ENCODE measurements around the gene LOXHD1. TPM values are rescaled to one million over a fixed set of nuclear protein-coding genes. Genes with fewer than 3 reads are reported as not detected.

Gene LOXHD1
- total and polyA plus RNA-seq, 2 of the 13 experiments (the other 11 are each of a cell fraction or from before 2014, with no cell fraction given) = not detected

DNA sequence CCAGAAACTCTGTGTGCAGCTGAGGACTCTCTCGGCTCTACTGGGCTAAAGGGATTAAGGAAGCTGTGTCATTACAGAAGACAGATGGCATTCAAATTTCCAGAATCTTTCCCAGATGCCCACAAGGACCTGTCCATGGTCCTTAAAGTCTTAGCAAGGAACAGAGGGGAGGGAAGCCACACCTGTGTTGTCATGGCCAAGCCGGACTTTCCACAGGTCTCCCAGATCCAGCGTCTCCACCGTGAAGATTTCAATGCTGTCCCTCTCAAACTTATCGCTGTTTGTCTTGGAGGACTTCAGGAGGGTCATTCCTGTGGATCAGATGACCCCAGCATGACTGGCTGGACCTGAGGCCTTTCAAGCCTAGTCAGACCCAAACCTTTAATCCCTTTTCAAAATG is 114.5 kb downstream of the LOXHD1 start:
- ATAC-seq = no peak
- POLR2A ChIA-PET = no interaction called here
- intact Hi-C loops (cut with micrococcal nuclease; ENCODE audit: unreplicated experiment) = no loop called here
- TF ChIP-seq POLR2AphosphoS5 (IDR thresholded peaks at IDR 0.05; ENCODE audit: low read depth, low read length) (no peak), ZSCAN25 (CRISPR knock-in tag; IDR thresholded peaks at IDR 0.05) (no peak), KDM2A (CRISPR knock-in tag; IDR thresholded peaks at IDR 0.05; ENCODE audit: borderline replicate concordance, low read depth) (no peak), NR0B2 (CRISPR knock-in tag; IDR thresholded peaks at IDR 0.05) (no peak), RELA (CRISPR knock-in tag; IDR thresholded peaks at IDR 0.05) (no peak), ZMYM4 (CRISPR knock-in tag; IDR thresholded peaks at IDR 0.05) (no peak), ZNF737 (CRISPR knock-in tag; IDR thresholded peaks at IDR 0.05; ENCODE audit: borderline replicate concordance) (no peak), MTA1 (CRISPR knock-in tag; IDR thresholded peaks at IDR 0.05; ENCODE audit: borderline replicate concordance) (no peak), PBX3 (CRISPR knock-in tag; IDR thresholded peaks at IDR 0.05; ENCODE audit: borderline replicate concordance) (no peak), ZKSCAN1 (IDR thresholded peaks at IDR 0.05; ENCODE audit: low read length) (no peak), NFYC (CRISPR knock-in tag; IDR thresholded peaks at IDR 0.05) (no peak), CREB1 (IDR thresholded peaks at IDR 0.05) (no peak), CREB1 (CRISPR knock-in tag; IDR thresholded peaks at IDR 0.05) (no peak), ZNF225 (CRISPR knock-in tag; IDR thresholded peaks at IDR 0.05) (no peak), ZFP90 (CRISPR knock-in tag; IDR thresholded peaks at IDR 0.05; ENCODE audit: borderline replicate concordance) (no peak), GRHL1 (CRISPR knock-in tag; conservative IDR thresholded peaks at IDR 0.05) (no peak)
- TF ChIP-seq, protein P1, sequence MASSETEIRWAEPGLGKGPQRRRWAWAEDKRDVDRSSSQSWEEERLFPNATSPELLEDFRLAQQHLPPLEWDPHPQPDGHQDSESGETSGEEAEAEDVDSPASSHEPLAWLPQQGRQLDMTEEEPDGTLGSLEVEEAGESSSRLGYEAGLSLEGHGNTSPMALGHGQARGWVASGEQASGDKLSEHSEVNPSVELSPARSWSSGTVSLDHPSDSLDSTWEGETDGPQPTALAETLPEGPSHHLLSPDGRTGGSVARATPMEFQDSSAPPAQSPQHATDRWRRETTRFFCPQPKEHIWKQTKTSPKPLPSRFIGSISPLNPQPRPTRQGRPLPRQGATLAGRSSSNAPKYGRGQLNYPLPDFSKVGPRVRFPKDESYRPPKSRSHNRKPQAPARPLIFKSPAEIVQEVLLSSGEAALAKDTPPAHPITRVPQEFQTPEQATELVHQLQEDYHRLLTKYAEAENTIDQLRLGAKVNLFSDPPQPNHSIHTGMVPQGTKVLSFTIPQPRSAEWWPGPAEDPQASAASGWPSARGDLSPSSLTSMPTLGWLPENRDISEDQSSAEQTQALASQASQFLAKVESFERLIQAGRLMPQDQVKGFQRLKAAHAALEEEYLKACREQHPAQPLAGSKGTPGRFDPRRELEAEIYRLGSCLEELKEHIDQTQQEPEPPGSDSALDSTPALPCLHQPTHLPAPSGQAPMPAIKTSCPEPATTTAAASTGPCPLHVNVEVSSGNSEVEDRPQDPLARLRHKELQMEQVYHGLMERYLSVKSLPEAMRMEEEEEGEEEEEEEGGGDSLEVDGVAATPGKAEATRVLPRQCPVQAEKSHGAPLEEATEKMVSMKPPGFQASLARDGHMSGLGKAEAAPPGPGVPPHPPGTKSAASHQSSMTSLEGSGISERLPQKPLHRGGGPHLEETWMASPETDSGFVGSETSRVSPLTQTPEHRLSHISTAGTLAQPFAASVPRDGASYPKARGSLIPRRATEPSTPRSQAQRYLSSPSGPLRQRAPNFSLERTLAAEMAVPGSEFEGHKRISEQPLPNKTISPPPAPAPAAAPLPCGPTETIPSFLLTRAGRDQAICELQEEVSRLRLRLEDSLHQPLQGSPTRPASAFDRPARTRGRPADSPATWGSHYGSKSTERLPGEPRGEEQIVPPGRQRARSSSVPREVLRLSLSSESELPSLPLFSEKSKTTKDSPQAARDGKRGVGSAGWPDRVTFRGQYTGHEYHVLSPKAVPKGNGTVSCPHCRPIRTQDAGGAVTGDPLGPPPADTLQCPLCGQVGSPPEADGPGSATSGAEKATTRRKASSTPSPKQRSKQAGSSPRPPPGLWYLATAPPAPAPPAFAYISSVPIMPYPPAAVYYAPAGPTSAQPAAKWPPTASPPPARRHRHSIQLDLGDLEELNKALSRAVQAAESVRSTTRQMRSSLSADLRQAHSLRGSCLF (CRISPR knock-in tag; IDR thresholded peaks at IDR 0.05; ENCODE audit: borderline replicate concordance) = no peak

More for the DNA sequence above, 114.5 kb downstream of the LOXHD1 start:
- Histone ChIP-seq H3K4me3 (replicated peaks in 1 of 3; ENCODE audit: insufficient read depth in 1 of 3, low read depth in 2 of 3, low read length in 3 of 3) (no peak overlapping the region), H3K9me3 (ENCODE audit: low read length) (no peaks in the 10 kb centered on the region), H3K27me3 (ENCODE audit: control insufficient read depth in 1 of 2, insufficient read depth in 2 of 2, low read length in 2 of 2) (no peaks in the 10 kb centered on the region), H3K36me3 (replicated peaks in 1 of 2; ENCODE audit: control insufficient read depth in 1 of 2, insufficient read depth in 2 of 2, low read length in 2 of 2) (no peaks in the 10 kb centered on the region), H2AFZ (ENCODE audit: low read length) (no peak overlapping the region), H3K4me1 (ENCODE audit: insufficient read depth, low read length) (no peaks in the 10 kb centered on the region), H3K4me2 (ENCODE audit: low read depth, low read length) (no peak overlapping the region), H3K79me2 (ENCODE audit: insufficient read depth, low read length) (no peaks in the 10 kb centered on the region), H4K20me1 (ENCODE audit: insufficient read depth, low read length) (no peaks in the 10 kb centered on the region), H3K9ac (ENCODE audit: insufficient read depth, low read depth, low read length) (no peak overlapping the region), H3K27ac (ENCODE audit: extremely low read length, insufficient read depth, low read length) (no peak overlapping the region)
- CTCF ChIA-PET (ENCODE audit: low intra/inter-chr PET ratio, low total read pairs) = no interaction called here
- in situ Hi-C loops (cut with HindIII; ENCODE audit: extremely low pct_ligation_motif_present, low pct_unique_long_range_greater_than_20kb) = no loop called here
- WGBS (ENCODE audit: low lambda C conversion rate) = 0% methylated on average over 4 of the region's 5 CpGs
- DNase-seq (ENCODE audit: low spot score) (no peak), FAIRE-seq (no peak)
- no TSS peak for BruUV-seq (replicated peaks)
